NCI-H1417 treated with DMSO at 0.1 percent for 48 hours (cell line): ENCODE data around the gene SLC17A7.
"Not testable (repeated sequence)": the region's sequence is repeated elsewhere in the genome, so short reads cannot be mapped to it uniquely, and the experiment has no call there.

Experiments used
- DNase-seq: peaks from one replicate; lab custom pipeline; 2025; lab: John Stamatoyannopoulos, UW

Gene SLC17A7

GRCh38 chr19:49441210-49441959 lies at the start of gene SLC17A7:
Gene SLC17A7, minus strand, starts transcription at chr19:49441527. Its CDS starts 148 bp downstream, at chr19:49441379.
- no peak for DNase-seq

GRCh38 chr19:49490287-49491029 lies 49.1 kb upstream of the SLC17A7 start:
- no peak for DNase-seq

GRCh38 chr19:49489601-49490167 lies 48.4 kb upstream of the SLC17A7 start:
- no peak for DNase-seq

GRCh38 chr19:49488863-49489537 lies 47.7 kb upstream of the SLC17A7 start:
- DNase-seq: no peak

GRCh38 chr19:49488046-49488862 lies 46.9 kb upstream of the SLC17A7 start:
- no peak for DNase-seq

- peak; percentile 91 for DNase-seq
These were observed 46.1 kb upstream of the SLC17A7 start, which contains the start of gene RPL13A for GRCh38 chr19:49487277-49488045. Gene RPL13A, plus strand, starts transcription at chr19:49487608. Its CDS starts 22 bp downstream, at chr19:49487630.

GRCh38 chr19:49486710-49487276 lies 45.5 kb upstream of the SLC17A7 start:
- DNase-seq: no peak

GRCh38 chr19:49486232-49486631 lies 44.9 kb upstream of the SLC17A7 start:
- DNase-seq: no peak

- DNase-seq: no peak
These were observed 39.8 kb upstream of the SLC17A7 start for GRCh38 chr19:49481020-49481683.

- no peak for DNase-seq
These were observed 38.8 kb upstream of the SLC17A7 start for GRCh38 chr19:49479975-49480628.

GRCh38 chr19:49475995-49476880 lies 34.9 kb upstream of the SLC17A7 start:
- no peak for DNase-seq

- no peak for DNase-seq
These were observed 34.0 kb upstream of the SLC17A7 start for GRCh38 chr19:49475191-49475917.

GRCh38 chr19:49474542-49474924 lies 33.2 kb upstream of the SLC17A7 start:
- no peak for DNase-seq

GRCh38 chr19:49473868-49474541 lies 32.7 kb upstream of the SLC17A7 start, which contains the start of gene FLT3LG:
Gene FLT3LG, plus strand, starts transcription at chr19:49474215. Its CDS starts 425 bp downstream, at chr19:49474640.
- peak; percentile 2 for DNase-seq

GRCh38 chr19:49473501-49473867 lies 32.2 kb upstream of the SLC17A7 start:
- DNase-seq: not testable (repeated sequence)

GRCh38 chr19:49472936-49473335 lies 31.6 kb upstream of the SLC17A7 start:
- DNase-seq: no peak

- DNase-seq: no peak
These were observed 29.3 kb upstream of the SLC17A7 start for GRCh38 chr19:49470615-49470978.
